ENCODE data around the gene CLMN. TPM values are rescaled to one million over a fixed set of nuclear protein-coding genes. Genes with fewer than 3 reads are reported as not detected.

CLMN gene
- total and polyA plus RNA-seq, 2 of the 8 experiments (the other 6 are each of a cell fraction or from before 2014, with no cell fraction given), result 1.6 to 8.2 TPM

DNA sequence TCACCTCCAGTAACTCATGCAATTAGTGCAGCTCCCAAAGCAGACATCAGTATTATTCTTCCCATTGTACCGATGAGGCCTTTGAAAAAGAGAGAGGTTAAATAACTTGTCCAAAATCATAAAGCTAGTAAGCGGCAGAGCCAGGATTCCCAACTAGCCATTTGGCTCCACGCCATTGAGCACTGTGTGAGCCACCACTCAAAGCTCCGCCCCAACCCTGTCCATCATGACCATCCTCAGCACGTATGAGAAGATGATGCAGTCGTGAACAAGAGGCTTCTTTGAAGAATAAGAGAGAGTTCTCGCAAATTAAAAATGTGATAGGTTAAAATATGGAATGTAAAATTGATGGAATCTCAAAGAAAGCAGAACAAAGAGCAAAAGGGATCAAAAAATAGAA is 14.6 kb downstream of the CLMN start (continued):
- no peak for TF ChIP-seq TAF7 (optimal IDR thresholded peaks at IDR 0.05; ENCODE audit: borderline replicate concordance, low read depth, low read length)
- no peak for TF ChIP-seq BACH1 (IDR thresholded peaks at IDR 0.05; ENCODE audit: low read length)
- TF ChIP-seq, protein P1, sequence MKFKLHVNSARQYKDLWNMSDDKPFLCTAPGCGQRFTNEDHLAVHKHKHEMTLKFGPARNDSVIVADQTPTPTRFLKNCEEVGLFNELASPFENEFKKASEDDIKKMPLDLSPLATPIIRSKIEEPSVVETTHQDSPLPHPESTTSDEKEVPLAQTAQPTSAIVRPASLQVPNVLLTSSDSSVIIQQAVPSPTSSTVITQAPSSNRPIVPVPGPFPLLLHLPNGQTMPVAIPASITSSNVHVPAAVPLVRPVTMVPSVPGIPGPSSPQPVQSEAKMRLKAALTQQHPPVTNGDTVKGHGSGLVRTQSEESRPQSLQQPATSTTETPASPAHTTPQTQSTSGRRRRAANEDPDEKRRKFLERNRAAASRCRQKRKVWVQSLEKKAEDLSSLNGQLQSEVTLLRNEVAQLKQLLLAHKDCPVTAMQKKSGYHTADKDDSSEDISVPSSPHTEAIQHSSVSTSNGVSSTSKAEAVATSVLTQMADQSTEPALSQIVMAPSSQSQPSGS (IDR thresholded peaks at IDR 0.05; ENCODE audit: low read length), result no peak
- no peak for TF ChIP-seq POU5F1 (IDR thresholded peaks at IDR 0.05; ENCODE audit: low read depth, low read length)

Measured in H1 (cell line).